Anterior cingulate cortex (tissue), 58 donors: ENCODE data around the gene NRG3.

Source experiments
- DNase-seq, 58 donors: peaks; one replicate each; lab custom pipeline; 2025; lab: John Stamatoyannopoulos, UW

The NRG3 gene

GRCh38 chr10:82452046-82452445 lies 577.1 kb downstream of the NRG3 start:
- DNase-seq, result no peak

- DNase-seq, result no peak
Observed at GRCh38 chr10:82452676-82453075, 577.7 kb downstream of the NRG3 start.

- DNase-seq, result no peak
Observed at GRCh38 chr10:82453678-82454293, 578.8 kb downstream of the NRG3 start.

- no peak for DNase-seq
Observed at GRCh38 chr10:82462910-82463551, 588.0 kb downstream of the NRG3 start.

DNA sequence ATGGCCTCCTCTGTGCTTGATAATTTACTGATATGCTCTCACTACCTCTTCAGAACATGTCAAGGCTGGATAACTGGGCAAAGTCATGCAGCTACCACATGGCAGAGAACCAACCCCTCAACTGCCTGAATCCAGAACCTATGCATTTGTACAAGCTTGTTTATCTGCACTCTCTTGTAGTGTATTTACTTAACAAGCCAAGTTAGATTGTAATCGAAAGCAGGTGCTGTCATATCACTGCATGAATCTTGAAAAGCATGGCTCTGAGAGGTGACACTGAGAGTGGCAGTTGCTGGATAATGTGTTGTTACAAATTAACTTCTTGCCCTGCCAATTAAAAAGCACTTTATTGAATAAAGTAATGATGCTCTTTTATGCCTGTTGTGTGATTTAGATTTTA lies 588.6 kb downstream of the NRG3 start:
- no peak for DNase-seq

DNA sequence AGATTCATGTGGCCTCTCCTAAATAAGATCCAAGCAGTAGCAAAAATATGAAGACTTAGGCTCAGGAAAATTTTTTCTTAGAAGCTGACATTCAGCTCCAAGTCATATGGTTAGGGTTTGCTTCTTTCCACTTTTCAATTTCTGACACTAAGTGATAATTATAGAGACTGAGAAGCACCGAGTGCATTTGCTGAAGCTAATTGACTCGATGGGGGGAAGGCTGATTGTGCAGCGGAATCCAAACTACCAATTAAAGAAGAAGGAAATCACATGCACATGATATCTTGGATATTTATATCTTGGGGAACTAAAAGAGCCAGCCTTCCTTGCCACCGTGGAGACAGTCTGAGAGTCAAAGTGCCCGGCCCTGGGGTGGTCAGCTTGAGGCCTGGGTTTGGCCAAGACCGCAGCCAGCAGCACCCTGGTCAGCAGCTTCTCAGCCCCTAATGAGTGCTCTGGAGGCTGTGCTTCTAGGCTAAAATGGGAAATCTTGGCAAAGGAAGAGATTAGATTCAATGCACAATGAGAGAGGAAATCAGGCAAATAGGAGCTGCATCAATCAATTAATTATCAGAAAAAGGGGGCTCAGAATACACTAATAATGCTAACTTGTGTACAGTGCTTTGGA lies 589.3 kb downstream of the NRG3 start:
- no peak for DNase-seq

DNA sequence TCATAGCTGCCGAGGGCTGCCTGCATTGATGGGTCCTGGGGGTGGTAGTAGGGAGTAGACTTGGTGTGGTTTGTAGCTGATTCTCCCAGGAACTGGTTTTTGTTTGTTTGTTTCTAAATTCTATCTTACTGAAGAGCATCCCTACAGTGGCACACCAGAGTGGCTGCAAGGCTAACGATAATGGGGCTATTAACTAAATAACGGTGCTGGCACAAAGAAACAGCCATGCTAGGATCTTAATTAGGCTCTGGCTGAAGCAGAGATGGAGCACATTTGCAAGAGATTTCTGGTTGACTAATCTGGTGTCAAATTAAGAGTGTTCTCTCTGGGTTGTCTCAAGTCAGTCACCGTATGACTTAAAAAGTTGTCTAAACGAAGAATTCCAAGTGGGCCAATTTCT lies 590.0 kb downstream of the NRG3 start:
- DNase-seq, result no peak

- no peak for DNase-seq
Observed at GRCh38 chr10:82468453-82468852, 593.5 kb downstream of the NRG3 start.

- DNase-seq, result peak in 4 of 58 donors; percentile 0 to 31 (median 4)
Observed at GRCh38 chr10:82472406-82473335, 597.7 kb downstream of the NRG3 start.

DNA sequence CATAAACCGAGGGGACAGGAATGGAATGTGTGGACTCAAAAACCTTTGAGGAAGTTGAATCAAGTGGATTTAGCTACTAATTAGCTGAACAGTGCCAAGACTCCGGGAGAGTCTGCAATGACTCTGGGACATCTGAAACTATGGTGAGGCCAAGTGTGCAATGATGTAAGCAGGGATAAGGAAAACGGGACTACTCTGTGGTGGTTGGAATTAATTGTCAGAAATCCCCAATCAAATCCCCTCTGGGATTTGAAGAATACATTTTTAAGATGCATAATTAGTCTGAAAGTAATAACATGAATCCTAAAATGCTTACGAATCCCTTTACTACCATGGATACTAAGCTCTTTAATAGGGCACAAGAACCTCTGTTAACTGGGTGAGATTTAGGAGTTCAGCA lies 602.8 kb downstream of the NRG3 start:
- no peak for DNase-seq

DNA sequence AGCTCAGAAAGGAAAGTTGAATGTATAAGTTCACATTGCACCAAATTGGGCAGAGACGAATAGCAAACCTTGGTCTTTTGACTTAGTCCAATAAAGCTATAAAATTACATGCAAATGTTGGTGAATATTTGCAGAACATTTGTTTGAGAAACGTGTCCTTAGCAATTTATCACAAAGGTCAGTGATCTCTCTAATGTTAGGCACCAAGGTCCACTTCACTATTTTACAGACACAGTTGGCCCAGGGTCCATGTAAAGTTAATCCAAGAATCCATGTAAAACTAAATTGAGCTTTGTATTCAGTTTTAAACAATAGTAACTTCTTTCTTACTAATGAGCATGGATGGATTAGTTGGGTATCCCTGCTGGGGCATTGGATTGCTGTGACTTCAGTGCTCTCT lies 617.7 kb downstream of the NRG3 start:
- no peak for DNase-seq

GRCh38 chr10:82496114-82496513 lies 621.1 kb downstream of the NRG3 start:
- DNase-seq, result no peak

GRCh38 chr10:82497439-82497838 lies 622.4 kb downstream of the NRG3 start:
- no peak for DNase-seq

DNA sequence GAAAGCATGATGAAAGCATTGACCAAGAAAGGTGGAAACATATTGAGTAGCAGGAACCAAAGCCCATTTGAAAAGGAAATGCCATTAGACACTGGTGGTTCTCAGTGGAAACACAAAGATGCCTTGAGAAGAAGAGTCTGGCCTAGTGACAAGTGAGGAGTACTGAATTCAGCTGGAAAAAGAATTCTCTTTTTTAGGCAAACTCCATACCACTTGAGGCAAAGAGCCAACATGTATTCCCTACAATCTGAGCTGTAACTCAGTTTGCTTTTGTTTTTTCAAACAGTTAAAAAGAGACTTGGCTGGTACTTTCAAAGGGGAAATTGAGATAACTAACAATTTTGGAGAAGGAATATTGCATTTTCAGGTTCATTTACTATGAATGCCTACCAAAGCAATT lies 624.0 kb downstream of the NRG3 start:
- DNase-seq, result no peak

- DNase-seq, result no peak
Observed at GRCh38 chr10:82505009-82505408, 630.0 kb downstream of the NRG3 start.

- no peak for DNase-seq
Observed at GRCh38 chr10:82506680-82507376, 631.8 kb downstream of the NRG3 start.

DNA sequence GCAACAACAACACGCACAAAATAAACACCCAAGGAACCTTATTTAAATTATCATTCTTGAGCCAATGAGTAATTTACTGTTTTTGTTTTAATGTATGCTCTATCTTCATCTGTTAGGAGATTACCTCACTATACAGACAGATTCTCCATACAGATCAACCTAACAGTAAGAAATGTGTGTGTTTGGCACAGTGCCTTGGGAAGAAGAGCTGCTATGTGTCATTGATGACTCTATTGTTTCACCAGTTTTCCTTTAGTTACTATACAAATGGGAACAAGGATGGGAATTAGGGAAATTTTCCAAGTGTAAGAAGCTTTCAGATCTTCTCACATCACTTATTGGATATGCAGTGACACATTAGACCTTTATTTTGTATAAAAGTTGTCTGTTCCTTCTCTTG lies 640.3 kb downstream of the NRG3 start:
- DNase-seq, result no peak

GRCh38 chr10:82529062-82529461 lies 654.1 kb downstream of the NRG3 start:
- no peak for DNase-seq

DNA sequence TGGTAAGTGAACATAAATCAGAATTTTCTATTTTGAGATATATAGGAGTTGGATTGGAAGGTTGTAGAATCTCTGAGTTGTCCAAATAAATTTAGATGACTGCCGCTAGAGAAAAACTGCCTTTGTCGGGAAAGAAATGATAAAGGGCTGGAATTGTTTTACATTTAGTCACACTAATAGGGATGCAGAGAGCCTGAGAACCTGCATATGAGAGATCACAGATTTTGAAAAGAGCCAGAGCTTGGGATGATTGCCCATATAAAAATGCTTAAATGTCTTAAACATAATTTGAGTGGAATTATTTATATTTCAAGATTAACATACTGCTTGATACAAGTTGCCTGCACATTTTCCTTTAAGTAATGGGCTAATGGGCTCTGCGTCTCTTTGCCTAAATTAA lies 660.5 kb downstream of the NRG3 start:
- DNase-seq, result no peak

GRCh38 chr10:82536668-82537067 lies 661.7 kb downstream of the NRG3 start:
- DNase-seq, result no peak
